ENCODE measurements around the gene NKX6-1. TPM values are rescaled to one million over a fixed set of nuclear protein-coding genes. Genes with fewer than 3 reads are reported as not detected.

The NKX6-1 gene
- total RNA-seq, 1 experiment from 2014 or later = 1.1 TPM

DNA sequence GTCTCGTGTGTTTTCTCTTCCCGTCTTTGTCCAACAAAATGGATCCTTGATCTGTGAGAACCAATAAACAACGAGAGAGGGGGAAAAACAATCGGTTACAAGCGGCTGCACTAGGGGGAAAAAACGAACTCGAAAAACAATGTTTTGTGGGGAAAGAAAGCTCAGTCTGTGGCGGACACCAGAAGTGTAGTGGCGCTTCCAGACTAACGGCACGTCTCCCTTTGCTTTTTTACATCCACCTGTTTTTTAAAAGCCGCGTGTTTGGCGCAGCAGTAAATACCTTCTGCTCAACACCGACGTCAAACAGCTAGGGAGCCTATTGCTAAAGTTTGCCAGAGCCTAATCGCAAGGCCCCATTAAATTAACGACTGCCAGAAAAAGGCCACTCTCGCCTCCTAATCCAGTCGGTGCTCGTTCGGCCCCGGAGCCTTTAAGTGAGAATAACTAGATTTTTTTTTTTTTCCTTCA, 3.3 kb downstream of the NKX6-1 start:
- ChIA-PET POLR2A (no interaction called here), CTCF (no interaction called here)
- DNase-seq (ENCODE audit: low read depth, low spot score) (no peak), ATAC-seq (no peak)
- Histone ChIP-seq H3K27me3 (ENCODE audit: control insufficient read depth, insufficient read depth, low read length) (peaks cover 9% of the 10 kb centered on the region), H3K9me3 (ENCODE audit: control insufficient read depth, insufficient read depth, low read depth, low read length) (no peaks in the 10 kb centered on the region), H3K4me3 (ENCODE audit: low read depth in 2 of 2, low read length in 2 of 2) (no peak overlapping the region), H3K4me1 (ENCODE audit: control insufficient read depth, insufficient read depth, low read length) (no peaks in the 10 kb centered on the region), H3K36me3 (ENCODE audit: control insufficient read depth, insufficient read depth, low read length) (peaks cover 4% of the 10 kb centered on the region; the same call in 1 of the 2 replicates), H3K27ac (ENCODE audit: low read length) (no peak overlapping the region)
- intact Hi-C loops (cut with micrococcal nuclease; ENCODE audit: unreplicated experiment) (no loop called here), in situ Hi-C loops (cut with HindIII; ENCODE audit: low pct_unique_long_range_greater_than_20kb, low sequenced_read_pairs) (no loop called here)
- no TSS peak for BruUV-seq (replicated peaks)
- TF ChIP-seq TCF7L2 (IDR thresholded peaks at IDR 0.05; ENCODE audit: low read depth, low read length) (no peak), SIN3A (IDR thresholded peaks at IDR 0.05; ENCODE audit: borderline replicate concordance, insufficient read depth, low read depth, low read length) (no peak), POLR2AphosphoS5 (IDR thresholded peaks at IDR 0.05; ENCODE audit: low read depth, low read length) (no peak)
- TF ChIP-seq, protein P1, sequence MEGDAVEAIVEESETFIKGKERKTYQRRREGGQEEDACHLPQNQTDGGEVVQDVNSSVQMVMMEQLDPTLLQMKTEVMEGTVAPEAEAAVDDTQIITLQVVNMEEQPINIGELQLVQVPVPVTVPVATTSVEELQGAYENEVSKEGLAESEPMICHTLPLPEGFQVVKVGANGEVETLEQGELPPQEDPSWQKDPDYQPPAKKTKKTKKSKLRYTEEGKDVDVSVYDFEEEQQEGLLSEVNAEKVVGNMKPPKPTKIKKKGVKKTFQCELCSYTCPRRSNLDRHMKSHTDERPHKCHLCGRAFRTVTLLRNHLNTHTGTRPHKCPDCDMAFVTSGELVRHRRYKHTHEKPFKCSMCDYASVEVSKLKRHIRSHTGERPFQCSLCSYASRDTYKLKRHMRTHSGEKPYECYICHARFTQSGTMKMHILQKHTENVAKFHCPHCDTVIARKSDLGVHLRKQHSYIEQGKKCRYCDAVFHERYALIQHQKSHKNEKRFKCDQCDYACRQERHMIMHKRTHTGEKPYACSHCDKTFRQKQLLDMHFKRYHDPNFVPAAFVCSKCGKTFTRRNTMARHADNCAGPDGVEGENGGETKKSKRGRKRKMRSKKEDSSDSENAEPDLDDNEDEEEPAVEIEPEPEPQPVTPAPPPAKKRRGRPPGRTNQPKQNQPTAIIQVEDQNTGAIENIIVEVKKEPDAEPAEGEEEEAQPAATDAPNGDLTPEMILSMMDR (IDR thresholded peaks at IDR 0.05) = no peak
- TF ChIP-seq, protein P2, sequence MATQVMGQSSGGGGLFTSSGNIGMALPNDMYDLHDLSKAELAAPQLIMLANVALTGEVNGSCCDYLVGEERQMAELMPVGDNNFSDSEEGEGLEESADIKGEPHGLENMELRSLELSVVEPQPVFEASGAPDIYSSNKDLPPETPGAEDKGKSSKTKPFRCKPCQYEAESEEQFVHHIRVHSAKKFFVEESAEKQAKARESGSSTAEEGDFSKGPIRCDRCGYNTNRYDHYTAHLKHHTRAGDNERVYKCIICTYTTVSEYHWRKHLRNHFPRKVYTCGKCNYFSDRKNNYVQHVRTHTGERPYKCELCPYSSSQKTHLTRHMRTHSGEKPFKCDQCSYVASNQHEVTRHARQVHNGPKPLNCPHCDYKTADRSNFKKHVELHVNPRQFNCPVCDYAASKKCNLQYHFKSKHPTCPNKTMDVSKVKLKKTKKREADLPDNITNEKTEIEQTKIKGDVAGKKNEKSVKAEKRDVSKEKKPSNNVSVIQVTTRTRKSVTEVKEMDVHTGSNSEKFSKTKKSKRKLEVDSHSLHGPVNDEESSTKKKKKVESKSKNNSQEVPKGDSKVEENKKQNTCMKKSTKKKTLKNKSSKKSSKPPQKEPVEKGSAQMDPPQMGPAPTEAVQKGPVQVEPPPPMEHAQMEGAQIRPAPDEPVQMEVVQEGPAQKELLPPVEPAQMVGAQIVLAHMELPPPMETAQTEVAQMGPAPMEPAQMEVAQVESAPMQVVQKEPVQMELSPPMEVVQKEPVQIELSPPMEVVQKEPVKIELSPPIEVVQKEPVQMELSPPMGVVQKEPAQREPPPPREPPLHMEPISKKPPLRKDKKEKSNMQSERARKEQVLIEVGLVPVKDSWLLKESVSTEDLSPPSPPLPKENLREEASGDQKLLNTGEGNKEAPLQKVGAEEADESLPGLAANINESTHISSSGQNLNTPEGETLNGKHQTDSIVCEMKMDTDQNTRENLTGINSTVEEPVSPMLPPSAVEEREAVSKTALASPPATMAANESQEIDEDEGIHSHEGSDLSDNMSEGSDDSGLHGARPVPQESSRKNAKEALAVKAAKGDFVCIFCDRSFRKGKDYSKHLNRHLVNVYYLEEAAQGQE (IDR thresholded peaks at IDR 0.05; ENCODE audit: insufficient read depth in 1 of 2, low read depth in 2 of 2, low read length in 1 of 2) = no peak

DNA sequence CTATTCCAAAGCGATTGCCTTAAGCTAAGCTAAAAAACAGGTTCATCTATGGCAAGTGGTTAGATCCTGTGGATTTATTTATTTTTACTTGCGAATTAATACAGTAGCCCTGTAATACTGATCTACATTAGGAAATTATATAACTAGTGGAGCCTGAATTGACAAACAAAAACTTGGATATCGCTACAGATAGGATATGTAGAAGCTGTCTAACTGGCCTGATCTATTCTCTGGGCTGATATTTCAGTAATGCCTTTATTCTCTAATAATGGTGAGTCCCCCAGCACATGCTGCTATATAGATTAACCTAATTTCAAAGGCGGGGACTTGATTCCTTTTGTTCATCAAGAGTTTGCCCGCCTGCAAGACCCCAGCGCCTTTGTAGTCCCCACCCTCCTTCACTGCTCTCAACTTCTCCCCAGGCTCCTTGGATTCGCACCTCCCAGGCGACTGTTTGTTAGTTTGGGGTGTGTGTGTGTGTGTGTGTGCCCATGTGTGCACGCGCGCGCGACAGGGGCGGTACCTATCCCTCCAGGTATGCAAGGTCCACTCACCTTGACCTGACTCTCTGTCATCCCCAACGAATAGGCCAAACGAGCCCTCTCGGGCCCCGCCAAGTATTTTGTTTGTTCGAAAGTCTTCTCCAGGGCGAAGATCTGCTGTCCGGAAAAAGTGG, 3.8 kb downstream of the NKX6-1 start:
- no peak for ATAC-seq
- CTCF ChIA-PET = no interaction called here

More for the DNA sequence above, 3.8 kb downstream of the NKX6-1 start:
- peaks cover 9% of the 10 kb centered on the region for H3K27me3 ChIP-seq (ENCODE audit: control insufficient read depth, insufficient read depth, low read length)
- in situ Hi-C loops (cut with HindIII; ENCODE audit: low pct_unique_long_range_greater_than_20kb, low sequenced_read_pairs) (no loop called here), intact Hi-C loops (cut with micrococcal nuclease; ENCODE audit: unreplicated experiment) (no loop called here)
- POLR2A ChIA-PET = no interaction called here
- no peak overlapping the region for H3K4me3 ChIP-seq (ENCODE audit: low read depth in 2 of 2, low read length in 2 of 2)
- no peak for DNase-seq (ENCODE audit: low read depth, low spot score)
- H3K27ac ChIP-seq (ENCODE audit: low read length) = no peak overlapping the region
- no peaks in the 10 kb centered on the region for H3K4me1 ChIP-seq (ENCODE audit: control insufficient read depth, insufficient read depth, low read length)
- TF ChIP-seq SIN3A (IDR thresholded peaks at IDR 0.05; ENCODE audit: borderline replicate concordance, insufficient read depth, low read depth, low read length) = no peak
- TF ChIP-seq, protein P2 (IDR thresholded peaks at IDR 0.05; ENCODE audit: insufficient read depth in 1 of 2, low read depth in 2 of 2, low read length in 1 of 2) = no peak
- TF ChIP-seq, protein P1 (IDR thresholded peaks at IDR 0.05) = no peak
- no peaks in the 10 kb centered on the region for H3K9me3 ChIP-seq (ENCODE audit: control insufficient read depth, insufficient read depth, low read depth, low read length)
- H3K36me3 ChIP-seq (ENCODE audit: control insufficient read depth, insufficient read depth, low read length) = peaks cover 4% of the 10 kb centered on the region; the same call in 1 of the 2 replicates
- BruUV-seq (replicated peaks) = no TSS peak

All from Panc1 (cell line).